CD4-positive, alpha-beta T cell treated with Interferon alpha-2 for 1 hour (primary cell): ENCODE measurements around the gene TBC1D2.
"Not testable (repeated sequence)": the region's sequence is repeated elsewhere in the genome, so short reads cannot be mapped to it uniquely, and the experiment has no call there.

ENCODE experiments used
- DNase-seq, 2 donors: peaks; one replicate each; pipeline ENCODE4 v3.0.0-alpha.2; 2020 to 2022

The TBC1D2 gene

DNA sequence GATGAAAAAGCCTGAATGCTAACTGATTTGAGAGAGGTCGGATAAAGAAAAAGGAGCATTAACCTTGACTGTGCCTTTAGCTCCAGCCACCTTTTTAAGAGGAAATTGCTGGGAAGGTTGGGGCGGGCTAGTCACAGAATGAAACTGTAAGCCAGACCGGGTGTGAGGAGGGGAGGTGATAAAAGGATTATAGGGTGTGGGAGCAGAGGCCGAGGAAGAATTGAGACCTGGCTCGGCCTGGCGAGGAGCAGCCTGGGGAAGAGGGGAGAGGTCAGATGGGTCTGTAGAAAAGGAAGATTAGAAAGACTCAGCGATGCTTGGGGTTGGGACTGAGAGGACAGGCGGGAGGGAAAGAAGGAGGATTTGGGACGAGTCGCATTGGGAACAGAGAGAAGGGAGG lies 14.2 kb upstream of the TBC1D2 start:
- DNase-seq, result not testable (repeated sequence)

- not testable (repeated sequence) for DNase-seq
These were observed 12.1 kb upstream of the TBC1D2 start for GRCh38 chr9:98267556-98267955.

DNA sequence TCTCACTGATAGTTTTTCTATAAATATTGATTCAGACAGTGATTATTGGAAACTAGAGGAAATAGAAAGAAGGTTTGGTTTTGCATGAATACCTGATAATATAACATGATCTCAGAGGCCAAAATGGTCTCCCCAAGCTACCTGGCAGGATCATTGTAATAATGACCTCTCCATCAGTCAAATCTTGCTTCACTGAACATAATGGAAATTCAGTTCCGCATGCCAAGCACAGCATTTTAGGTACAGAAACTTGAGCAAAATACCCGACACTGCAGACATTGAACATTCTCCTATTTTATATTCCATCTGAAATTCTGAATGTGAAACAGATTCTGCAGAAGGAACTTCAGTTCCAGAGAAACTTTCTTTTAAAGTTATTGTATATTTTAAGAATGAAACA lies 9.1 kb upstream of the TBC1D2 start:
- DNase-seq, result no peak

DNA sequence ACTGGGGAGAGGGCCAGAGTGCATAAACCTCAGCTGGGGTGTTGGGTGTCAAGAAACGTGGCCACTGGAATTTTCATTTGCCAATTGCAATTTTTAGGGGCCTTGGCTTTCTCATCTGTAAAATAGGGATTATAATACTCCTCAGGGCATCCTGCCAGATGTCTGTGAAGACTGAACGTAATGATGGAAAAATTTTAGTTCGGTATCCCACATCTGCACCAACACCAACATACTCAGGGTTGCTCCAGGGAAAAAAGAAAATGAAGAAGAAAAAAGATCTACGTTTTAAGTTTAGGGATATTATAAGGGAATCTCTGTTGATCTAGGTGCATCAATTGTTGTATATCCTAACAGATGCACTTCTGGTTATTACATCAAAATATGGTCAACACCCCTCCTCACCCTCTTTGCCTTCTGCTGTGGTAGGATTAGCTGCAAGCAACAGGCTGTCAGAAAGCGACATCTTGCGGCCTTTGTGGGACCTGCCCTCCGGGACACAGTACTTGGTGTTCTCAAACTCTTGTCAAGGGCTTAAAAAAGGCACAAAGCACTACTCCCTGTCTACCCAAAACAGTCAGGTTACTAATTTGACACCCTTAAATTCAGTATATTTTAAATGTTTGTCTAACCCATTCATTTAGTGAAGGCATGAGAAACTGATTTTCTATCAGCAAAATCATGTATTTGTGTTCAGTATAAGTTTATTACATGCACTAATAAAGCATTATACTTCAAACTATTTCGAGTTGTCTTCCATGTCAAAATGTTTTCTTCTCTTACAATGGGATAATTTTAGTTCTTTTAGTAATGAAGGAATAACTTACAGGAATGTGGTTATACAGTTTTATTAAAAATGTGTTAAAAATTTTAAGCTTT lies 8.3 kb upstream of the TBC1D2 start:
- DNase-seq, result peak; percentile 83 to 88

GRCh38 chr9:98263080-98263479 lies 7.6 kb upstream of the TBC1D2 start:
- no peak for DNase-seq

DNA sequence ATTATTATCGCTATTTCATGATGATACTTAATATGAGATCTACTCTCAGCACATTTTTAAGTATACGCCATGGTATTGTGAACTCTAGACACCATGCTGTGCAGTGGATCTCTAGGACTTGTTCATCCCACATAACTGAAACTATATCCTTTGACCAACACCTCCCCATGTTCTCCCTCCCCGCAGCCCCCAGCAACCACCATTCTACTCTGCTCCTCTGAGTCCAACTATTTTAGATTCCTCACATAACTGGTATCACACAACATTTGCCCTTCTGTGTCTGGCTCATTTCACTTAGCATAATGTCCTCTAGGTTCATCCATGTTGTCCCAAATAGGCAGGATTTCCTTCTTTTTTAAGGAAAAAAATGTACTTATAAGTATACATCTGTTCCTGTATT lies 6.6 kb upstream of the TBC1D2 start:
- no peak for DNase-seq

GRCh38 chr9:98260635-98261034 lies 5.2 kb upstream of the TBC1D2 start:
- DNase-seq, result no peak

DNA sequence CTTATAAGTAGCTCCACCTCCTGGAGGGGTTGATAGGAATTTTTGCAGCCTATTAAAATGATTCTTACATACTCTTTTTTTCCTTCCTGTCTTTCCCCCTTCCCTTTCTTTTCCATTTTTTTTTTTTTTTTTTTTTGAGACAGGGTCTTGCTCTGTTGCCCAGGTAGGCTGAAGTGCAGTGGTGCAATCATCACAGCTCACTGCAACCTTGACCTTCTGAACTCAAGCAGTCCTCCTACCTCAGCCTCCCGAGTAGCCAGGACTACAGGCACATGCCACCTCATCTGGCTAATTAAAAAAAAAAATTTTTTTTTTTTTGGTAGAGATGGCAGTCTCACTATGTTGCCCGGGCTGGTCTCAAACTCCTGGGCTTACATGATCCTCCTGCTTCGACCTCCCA lies 4.3 kb upstream of the TBC1D2 start:
- DNase-seq, result no peak

DNA sequence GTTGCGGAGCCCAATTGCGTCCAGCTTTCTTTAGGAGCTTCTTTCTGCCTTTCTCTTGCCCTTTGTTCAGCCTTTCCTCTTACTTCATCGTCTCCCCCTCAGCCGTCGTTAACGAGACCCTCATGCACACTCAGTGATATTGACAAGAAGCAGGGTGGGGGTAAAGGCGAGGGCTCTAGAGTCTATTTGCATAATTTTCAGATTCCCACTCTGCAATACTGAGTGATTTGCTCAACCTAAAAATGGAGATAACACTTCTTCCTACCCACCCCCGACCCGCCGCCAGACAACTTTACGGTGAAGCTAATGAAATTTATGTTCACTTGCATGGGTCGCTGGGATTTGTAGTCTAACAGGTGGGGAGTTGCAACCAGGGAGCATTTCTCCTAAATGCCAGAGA lies 1.3 kb upstream of the TBC1D2 start:
- peak; percentile 28 to 58 for DNase-seq

DNA sequence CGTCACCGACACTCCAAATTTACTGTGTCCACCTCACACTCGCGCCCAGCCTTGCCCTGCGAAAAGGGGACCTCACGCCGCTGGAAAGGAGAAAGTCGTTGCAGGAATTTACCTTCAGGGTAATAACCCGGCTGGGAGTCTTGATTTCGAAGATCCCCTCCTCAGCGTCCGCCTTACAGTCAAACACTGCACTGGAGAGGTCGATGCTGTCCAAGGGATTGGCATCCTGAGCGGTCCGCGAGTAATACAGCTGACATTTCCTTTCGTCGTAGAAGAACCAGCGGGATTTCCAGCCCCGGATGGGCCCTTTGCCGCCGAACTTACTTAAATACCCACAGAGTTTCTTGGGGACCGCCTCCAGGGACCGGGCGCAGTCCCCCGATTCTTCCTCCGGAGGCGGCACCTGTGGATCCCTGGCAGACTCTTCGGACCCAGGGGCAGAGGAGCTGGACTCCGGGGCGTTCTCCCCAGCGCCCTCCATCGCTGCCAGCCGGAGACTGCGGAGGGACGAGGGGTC lies 330 bp downstream of the TBC1D2 start:
- DNase-seq, result no peak

DNA sequence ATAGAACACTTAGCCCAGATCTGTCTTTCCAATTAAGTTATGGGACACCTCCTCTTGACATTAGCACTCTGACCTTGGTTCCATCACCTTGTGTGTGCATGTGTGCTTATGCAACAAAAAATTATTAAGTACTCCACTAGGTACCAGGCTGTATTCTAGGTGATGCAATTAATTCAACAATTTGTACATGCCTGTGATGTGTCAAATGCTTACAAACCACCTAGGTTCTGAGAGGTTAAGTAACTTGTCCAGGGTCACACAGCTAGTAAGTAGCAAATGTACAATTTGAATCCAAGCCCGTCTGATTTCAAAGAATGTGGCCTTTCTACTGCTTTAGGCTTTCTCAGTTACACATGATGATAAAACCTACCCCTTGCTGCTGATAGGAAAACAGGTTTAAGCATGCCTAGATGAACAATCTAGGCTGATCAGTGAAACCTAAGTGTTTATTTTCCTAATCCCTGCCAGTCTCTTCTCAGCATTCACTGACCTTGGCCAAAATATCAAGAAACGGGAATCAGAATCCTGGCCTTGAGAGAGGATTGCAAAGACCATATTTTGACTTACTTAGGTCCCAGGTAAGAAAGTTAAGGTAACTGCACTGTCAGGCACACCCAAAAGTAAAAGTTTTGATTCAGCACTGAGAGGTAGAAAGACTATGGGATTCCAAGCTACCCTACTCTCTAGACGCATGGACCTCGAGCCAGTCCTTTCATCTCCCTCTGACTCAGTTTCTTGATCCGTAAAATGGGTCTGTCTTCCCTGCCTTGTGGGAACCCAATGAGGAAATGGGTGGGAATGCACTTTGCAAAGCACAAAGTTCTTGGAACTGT lies 1.0 kb downstream of the TBC1D2 start:
- no peak for DNase-seq

DNA sequence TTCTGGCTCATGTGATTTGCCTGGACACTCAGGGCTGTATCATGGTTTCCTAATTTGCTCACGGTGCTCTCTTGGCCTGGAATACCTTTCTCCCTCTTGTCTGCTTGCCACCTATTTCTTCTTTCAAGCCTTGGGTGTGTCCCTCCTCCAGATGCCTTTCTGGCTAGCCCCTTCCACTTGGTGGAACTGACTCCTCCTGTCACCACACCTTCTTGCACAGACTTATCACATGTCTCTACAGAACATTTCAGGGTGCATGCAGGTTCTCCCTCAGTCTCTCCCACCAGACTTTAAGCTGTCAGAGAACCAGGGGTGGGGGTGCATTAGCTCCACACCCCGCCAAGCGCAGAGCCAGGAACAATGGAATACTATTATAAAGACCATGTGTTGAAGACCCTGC lies 1.9 kb downstream of the TBC1D2 start:
- DNase-seq, result no peak

DNA sequence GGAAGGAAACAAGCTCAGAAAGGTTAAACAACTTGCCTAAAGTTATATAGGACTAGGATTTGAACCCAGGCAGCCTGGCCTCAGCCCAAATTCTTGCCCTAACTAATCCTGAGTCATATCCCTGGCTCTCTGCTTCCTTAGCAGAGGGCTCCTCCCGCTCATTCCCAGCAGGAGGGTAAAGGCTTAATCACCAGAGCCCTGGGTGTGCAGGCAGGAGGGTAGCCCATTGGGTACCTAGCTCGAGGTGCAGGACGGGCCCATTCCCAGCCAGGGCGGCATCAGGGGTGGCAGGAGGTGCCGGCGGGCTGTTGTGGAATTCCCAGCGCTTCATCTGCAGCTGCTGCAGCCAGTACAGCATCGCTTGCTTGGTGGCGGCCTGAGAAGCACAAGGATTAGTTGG lies 3.9 kb downstream of the TBC1D2 start:
- no peak for DNase-seq

DNA sequence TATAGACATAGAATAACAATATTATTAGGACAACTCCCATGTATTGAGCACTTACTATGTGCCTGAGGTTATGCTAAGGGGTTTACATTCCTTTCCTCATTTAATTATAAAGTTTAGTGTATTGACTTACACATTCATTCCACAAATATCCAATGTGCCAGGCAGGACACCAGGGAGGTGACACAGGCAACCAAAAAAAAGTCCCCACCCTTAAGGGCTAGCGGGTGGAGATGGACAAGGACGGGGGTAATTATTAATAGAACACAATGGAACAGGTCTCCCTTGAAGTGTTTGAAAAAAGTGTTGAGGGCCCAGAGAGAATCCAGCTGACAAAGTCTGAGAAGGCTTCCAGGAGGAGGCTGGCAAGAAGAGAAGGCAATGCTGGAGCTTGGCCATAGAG lies 5.7 kb downstream of the TBC1D2 start:
- no peak for DNase-seq

DNA sequence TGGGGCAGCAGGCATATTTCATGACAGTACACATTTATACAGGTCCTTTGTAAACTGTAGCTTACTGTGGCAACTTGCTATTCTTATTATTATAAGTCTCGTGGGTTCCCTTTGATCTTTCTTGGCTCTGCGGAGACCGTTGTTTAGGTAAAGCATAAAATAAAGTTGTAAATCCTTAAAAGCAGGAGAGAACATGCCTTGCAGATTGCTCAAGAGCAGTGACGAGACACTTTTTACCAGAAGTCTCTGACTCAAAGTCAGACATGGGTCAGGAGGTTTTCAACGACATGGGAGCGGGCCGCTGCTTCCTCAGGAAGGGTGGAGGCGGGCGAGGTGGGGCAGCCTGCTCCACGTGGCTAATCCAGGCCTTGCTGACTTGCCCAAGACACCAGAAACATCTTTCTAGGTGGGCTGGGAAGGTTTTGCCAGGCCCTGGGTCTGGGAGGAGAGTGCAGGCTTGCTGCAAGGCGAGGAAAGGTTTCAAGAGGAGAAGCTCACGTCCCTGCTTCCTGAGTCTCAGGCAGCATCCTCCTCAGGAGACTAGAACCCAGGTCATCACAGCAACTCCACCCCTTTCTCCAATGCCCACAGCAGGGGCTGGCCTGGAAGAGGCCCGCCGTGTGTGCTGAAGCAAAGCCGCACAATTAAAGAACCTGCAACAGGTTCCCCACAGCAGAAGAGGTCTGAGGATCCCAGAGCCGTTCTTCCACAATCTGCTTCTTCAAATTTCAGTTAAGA lies 6.5 kb downstream of the TBC1D2 start:
- peak; percentile 20 to 64 for DNase-seq

DNA sequence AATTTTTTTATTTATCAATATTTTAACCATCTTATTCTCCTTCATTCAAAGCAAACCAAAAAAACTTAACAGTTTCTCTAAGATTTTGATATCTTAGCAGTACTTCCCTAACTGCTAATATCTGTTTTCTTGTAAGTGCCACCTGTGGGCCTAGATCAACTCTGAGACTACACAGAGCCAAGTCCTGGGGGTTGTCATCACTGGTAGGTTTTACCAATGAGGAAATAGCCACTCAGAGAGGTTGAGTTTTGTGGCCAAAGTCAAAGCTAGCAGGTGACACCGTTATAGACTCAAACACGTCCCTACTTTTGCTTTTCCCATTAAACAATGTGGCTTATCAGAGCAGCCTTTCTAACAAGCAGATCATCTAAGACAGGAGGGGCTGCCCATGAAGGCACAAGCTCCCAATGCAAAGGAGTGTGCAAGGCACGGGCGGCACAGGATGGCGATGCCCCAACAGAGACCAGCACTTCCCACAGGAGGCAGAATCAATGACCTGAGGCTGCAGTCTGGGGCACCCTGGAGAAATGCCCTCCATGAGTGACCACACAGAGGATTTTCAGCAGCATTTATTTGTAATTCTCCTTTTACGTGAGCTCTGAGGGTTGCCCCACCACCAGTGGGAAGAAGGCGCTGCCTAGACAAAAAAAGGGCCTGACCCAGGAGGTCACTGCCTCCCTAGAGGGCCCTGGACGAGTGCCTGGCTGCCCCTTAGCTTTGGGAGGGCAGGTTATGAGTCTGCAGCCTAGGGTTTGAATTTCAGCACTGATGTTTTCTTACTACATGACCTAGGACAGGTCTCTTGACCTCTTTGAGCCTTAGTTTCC lies 7.4 kb downstream of the TBC1D2 start:
- no peak for DNase-seq

GRCh38 chr9:98242426-98242825 lies 13.0 kb downstream of the TBC1D2 start:
- DNase-seq, result no peak

DNA sequence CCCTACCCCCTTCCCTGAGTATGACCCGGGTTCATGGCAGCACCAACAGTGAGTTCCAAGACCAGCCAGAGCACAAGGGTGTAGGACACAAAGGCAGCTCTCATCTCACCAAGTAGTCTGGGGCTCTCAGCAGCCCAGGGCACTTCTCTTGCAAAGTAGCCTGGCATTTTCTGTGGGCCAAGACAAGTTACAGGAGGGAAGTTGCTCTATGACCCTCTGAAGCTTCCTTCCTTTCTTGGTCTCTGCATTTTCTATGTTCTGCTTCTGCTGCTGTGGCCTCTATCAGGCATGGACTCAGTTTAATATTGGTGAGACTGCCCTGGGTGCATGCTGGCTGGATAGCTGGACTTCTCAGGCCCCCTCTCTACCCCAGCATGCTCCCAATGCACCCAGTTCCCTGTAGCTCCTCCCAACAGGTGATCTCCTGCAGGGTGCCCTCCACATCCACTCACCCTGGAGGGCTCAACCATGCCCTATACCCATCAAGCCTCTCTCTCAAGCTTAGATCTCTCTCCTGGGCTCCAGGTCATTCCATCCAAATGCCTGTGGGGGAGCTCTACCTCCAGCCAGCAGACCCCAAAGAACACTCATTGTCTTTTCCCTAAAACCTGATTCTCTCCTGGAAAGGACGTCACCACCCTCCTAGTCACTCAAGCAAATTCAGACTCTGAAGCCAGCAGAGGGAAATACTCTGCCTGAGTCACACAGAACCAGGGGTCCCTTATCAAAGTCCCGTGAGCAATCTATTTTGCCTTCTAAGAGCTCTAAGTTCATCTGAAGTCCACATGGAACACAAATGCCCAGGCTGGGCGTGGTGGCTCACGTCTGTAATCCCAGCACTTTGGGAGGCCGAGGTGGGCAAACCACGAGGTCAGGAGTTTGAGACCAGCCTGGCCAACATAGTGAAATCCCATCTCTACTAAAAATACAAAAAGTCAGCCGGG lies 13.8 kb downstream of the TBC1D2 start:
- no peak for DNase-seq

DNA sequence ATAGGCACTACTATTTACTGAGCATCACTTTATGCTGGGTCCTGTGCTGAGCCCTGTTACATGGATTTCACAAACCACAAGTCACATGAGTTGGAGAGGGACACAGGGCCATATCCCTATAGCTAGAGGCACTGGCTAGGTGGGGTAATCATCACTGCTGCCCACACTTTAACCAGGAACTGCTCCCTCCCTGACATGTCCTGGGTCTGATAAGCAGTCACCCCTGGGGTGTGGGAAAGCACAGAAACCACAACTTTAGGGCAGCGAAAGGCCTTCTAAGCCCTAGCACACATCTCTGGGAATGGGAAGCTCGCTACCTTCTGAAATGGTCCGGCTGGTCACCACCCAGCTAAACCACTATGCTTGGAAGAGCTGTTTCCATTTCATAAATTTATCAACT lies 15.0 kb downstream of the TBC1D2 start:
- DNase-seq, result no peak

GRCh38 chr9:98236901-98237487 lies 18.5 kb downstream of the TBC1D2 start:
- DNase-seq, result no peak

DNA sequence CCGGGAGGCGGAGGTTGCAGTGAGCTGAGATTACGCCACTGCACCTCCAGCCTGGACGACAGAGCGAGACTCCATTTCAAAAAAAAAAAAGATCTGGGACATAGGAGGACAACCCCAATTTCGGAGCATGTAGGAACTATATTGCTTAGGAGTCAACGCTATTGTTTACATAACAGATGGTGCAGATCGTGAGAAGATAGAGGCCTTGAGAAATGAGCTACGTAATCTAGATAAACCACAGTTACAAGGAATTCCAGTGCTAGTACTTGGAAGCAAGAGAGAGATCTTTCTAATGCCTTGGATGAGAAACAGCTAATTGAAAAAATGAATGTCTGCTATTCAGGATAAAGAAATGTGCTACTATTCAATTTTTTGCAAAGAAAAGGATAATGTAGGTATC lies 20.3 kb downstream of the TBC1D2 start:
- no peak for DNase-seq
